Vagina (tissue), 2 donors: Measurements from ENCODE around the gene KRT6B.

Source experiments
- CTCF ChIP-seq, 3 experiments: fragments of 450-650 bp in 2 of 3; fragments of 200-600 bp in 1 of 3; sonication (generic) in 1 of 3; IDR thresholded peaks; one replicate each; pipeline ENCODE4 v1.5.1; 2017 to 2019; ENCODE audit warnings: antibody characterized with exemption in 3 of 3, mild to moderate bottlenecking in 2 of 3, moderate library complexity in 2 of 3
- POLR2A ChIP-seq, 2 donors: fragments of 450-650 bp; IDR thresholded peaks; one replicate each; pipeline ENCODE4 v1.6.1; 2017; ENCODE audit warnings: antibody characterized with exemption in 2 of 2, mild to moderate bottlenecking in 2 of 2, moderate library complexity in 2 of 2

GRCh38 chr12:52439845-52440244, 12.1 kb downstream of the KRT6B start:
- TF ChIP-seq CTCF (IDR thresholded peaks at IDR 0.05) (no peak), POLR2A (IDR thresholded peaks at IDR 0.05) (no peak)
